SK-N-MC (cell line): ENCODE measurements around the gene SRRM4.

Experiments used
- DNase-seq: peaks from one replicate; pipeline ENCODE4 v3.0.0-alpha.2; 2011; ENCODE audit warnings: low read depth, low spot score
- H3K27ac ChIP-seq: fragments of 200-600 bp; sonication (generic); 2 replicates; pipeline ENCODE4 v1.5.1; 2016; ENCODE audit warnings: mixed run types
- H3K36me3 ChIP-seq: fragments of 200-600 bp; sonication (generic); 2 replicates; pipeline ENCODE4 v1.6.1; 2017; ENCODE audit warnings: antibody characterized with exemption, low read length, mixed read lengths; ENCODE audit not compliant: insufficient read depth
- H3K4me3 ChIP-seq: fragments of 200-600 bp; sonication (generic); 2 replicates; pipeline ENCODE4 v1.5.1; 2016
- H3K9ac ChIP-seq: fragments of 200-600 bp; sonication (generic); 2 replicates; pipeline ENCODE4 v1.8.0; 2017; ENCODE audit warnings: mixed run types, mixed read lengths; ENCODE audit not compliant: insufficient read length
- H3K9me3 ChIP-seq: fragments of 200-600 bp; sonication (generic); 2 replicates; pipeline ENCODE4 v1.6.1; 2017; ENCODE audit warnings: low read depth, mild to moderate bottlenecking, antibody characterized with exemption, low read length, moderate library complexity, mixed read lengths
- EZH2 ChIP-seq: fragments of 200-600 bp; sonication (generic); IDR thresholded peaks from one replicate; pipeline ENCODE4 v1.6.1; 2017; ENCODE audit warnings: antibody characterized with exemption
- FOXP2 ChIP-seq: optimal IDR thresholded peaks from 2 replicates; pipeline ENCODE3; 2011; ENCODE audit warnings: mild to moderate bottlenecking, moderate library complexity; ENCODE audit not compliant: insufficient read depth; ENCODE audit errors: extremely low read length, control extremely low read depth
- POLR2AphosphoS5 ChIP-seq: IDR thresholded peaks from 2 replicates; pipeline ENCODE4 v1.6.1; 2012; ENCODE audit warnings: mild to moderate bottlenecking, low read depth, low read length, borderline replicate concordance

SRRM4 gene

DNA sequence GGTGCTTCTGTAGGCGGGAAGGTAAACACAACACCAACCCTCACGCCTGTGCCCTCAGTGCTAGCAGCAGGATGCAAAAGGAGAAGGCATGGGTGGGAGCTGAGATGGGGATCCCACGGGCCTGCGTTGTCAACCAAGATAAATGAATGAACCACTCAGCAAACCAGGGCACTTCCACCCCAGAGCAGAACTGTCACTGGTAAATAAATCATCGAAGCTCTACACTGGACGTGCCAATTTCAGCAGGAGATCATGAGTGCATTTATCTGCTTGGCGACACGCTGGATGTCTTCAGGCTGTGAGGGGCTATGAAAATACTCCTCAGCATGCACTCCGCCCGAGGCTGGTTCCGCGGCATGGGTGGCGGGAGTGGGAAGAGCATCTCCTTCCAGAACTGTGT, 230.5 kb downstream of the SRRM4 start:
- Histone ChIP-seq H3K36me3 (no peaks in the 10 kb centered on the region), H3K9ac (no peak overlapping the region), H3K9me3 (no peaks in the 10 kb centered on the region), H3K4me3 (no peak overlapping the region), H3K27ac (no peak overlapping the region)
- DNase-seq, result no peak
- TF ChIP-seq FOXP2, result no peak
- no peak for TF ChIP-seq EZH2
- TF ChIP-seq POLR2AphosphoS5, result no peak
